ENCODE results near the gene STK33.

The STK33 gene

DNA sequence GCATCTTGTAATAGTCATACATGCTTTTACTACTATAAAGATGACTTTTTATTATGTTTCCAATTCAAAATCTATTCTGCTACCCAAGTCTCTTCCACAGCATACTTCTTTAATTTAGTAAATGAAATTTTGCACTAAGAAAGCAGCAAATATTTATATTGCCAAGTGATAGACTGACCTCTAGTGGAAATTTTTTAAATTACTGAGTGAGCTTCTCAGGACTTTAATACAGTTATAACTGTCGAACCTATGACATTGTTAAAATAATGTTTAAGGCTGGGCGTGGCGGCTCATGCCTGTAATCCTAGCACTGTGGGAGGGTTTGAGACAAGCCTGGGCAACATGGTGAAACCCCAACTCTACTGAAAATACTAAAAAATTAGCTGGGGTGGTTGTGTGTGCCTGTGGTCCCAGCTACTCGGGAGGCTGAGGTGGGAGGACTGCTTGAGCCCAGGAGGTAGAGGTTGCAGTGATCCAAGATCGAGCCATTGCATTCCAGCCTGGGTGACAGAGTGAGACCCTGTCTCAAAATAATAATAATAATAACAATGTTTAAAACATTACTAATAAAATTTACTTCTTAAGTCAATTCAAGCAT lies 27.3 kb downstream of the STK33 start:
- H2AFZ ChIP-seq (ENCODE audit: low read length): no peak overlapping the region
- no peak overlapping the region for H3K4me2 ChIP-seq (ENCODE audit: low read length)
- H4K20me1 ChIP-seq (ENCODE audit: insufficient read depth, low read length): no peaks in the 10 kb centered on the region
- H3K4me3 ChIP-seq (ENCODE audit: low read depth, low read length, poor library complexity, severe bottlenecking): no peak overlapping the region
- H3K9me3 ChIP-seq (ENCODE audit: low read length): no peaks in the 10 kb centered on the region
- H3K27ac ChIP-seq (ENCODE audit: low read depth, low read length, poor library complexity, severe bottlenecking): no peak overlapping the region
- no peaks in the 10 kb centered on the region for H3K9me2 ChIP-seq (ENCODE audit: low read depth, low read length)
- H3K27me3 ChIP-seq (ENCODE audit: insufficient read depth, low read length): no peaks in the 10 kb centered on the region
- TF ChIP-seq EZH2 (IDR thresholded peaks at IDR 0.05; ENCODE audit: borderline replicate concordance, low read length): no peak
- TF ChIP-seq CTCF (IDR thresholded peaks at IDR 0.05; ENCODE audit: low read length): peak; percentile 62
- no peaks in the 10 kb centered on the region for H3K36me3 ChIP-seq (ENCODE audit: insufficient read depth, low read length)
- H3K9ac ChIP-seq (ENCODE audit: low read length): no peak overlapping the region
- no peaks in the 10 kb centered on the region for H3F3A ChIP-seq (ENCODE audit: insufficient read depth, low read length)
- no peaks in the 10 kb centered on the region for H3K4me1 ChIP-seq (ENCODE audit: insufficient read depth, low read length, severe bottlenecking)
- no peaks in the 10 kb centered on the region for H3K79me2 ChIP-seq (ENCODE audit: insufficient read depth, low read length)

- no peaks in the 10 kb centered on the region for H3K4me1 ChIP-seq (ENCODE audit: insufficient read depth, low read length, severe bottlenecking)
- no peak overlapping the region for H3K9ac ChIP-seq (ENCODE audit: low read length)
- H4K20me1 ChIP-seq (ENCODE audit: insufficient read depth, low read length): no peaks in the 10 kb centered on the region
- no peaks in the 10 kb centered on the region for H3K27me3 ChIP-seq (ENCODE audit: insufficient read depth, low read length)
- no peaks in the 10 kb centered on the region for H3K9me3 ChIP-seq (ENCODE audit: low read length)
- H3K9me2 ChIP-seq (ENCODE audit: low read depth, low read length): no peaks in the 10 kb centered on the region
- no peak overlapping the region for H3K4me3 ChIP-seq (ENCODE audit: low read depth, low read length, poor library complexity, severe bottlenecking)
- no peak overlapping the region for H3K27ac ChIP-seq (ENCODE audit: low read depth, low read length, poor library complexity, severe bottlenecking)
- no peak overlapping the region for H3K4me2 ChIP-seq (ENCODE audit: low read length)
- no peaks in the 10 kb centered on the region for H3K36me3 ChIP-seq (ENCODE audit: insufficient read depth, low read length)
- no peak overlapping the region for H2AFZ ChIP-seq (ENCODE audit: low read length)
- no peaks in the 10 kb centered on the region for H3K79me2 ChIP-seq (ENCODE audit: insufficient read depth, low read length)
- H3F3A ChIP-seq (ENCODE audit: insufficient read depth, low read length): no peaks in the 10 kb centered on the region
- peak; percentile 25; the same call in 1 of the 2 replicates for TF ChIP-seq CTCF (IDR thresholded peaks at IDR 0.05; ENCODE audit: low read length)
- TF ChIP-seq EZH2 (IDR thresholded peaks at IDR 0.05; ENCODE audit: borderline replicate concordance, low read length): no peak
Observed at GRCh38 chr11:8564526-8564925, 29.5 kb downstream of the STK33 start.

GRCh38 chr11:8561461-8561860 lies 32.6 kb downstream of the STK33 start:
- H3K36me3 ChIP-seq (ENCODE audit: insufficient read depth, low read length): no peaks in the 10 kb centered on the region
- TF ChIP-seq EZH2 (IDR thresholded peaks at IDR 0.05; ENCODE audit: borderline replicate concordance, low read length) (no peak), CTCF (IDR thresholded peaks at IDR 0.05; ENCODE audit: low read length) (no peak)
- no peak overlapping the region for H3K4me2 ChIP-seq (ENCODE audit: low read length)
- no peaks in the 10 kb centered on the region for H3K9me2 ChIP-seq (ENCODE audit: low read depth, low read length)
- no peak overlapping the region for H3K9ac ChIP-seq (ENCODE audit: low read length)
- no peaks in the 10 kb centered on the region for H3K4me1 ChIP-seq (ENCODE audit: insufficient read depth, low read length, severe bottlenecking)
- H3K9me3 ChIP-seq (ENCODE audit: low read length): no peaks in the 10 kb centered on the region
- no peaks in the 10 kb centered on the region for H3K27me3 ChIP-seq (ENCODE audit: insufficient read depth, low read length)
- no peaks in the 10 kb centered on the region for H4K20me1 ChIP-seq (ENCODE audit: insufficient read depth, low read length)
- H2AFZ ChIP-seq (ENCODE audit: low read length): no peak overlapping the region
- no peaks in the 10 kb centered on the region for H3K79me2 ChIP-seq (ENCODE audit: insufficient read depth, low read length)
- no peaks in the 10 kb centered on the region for H3F3A ChIP-seq (ENCODE audit: insufficient read depth, low read length)
- H3K4me3 ChIP-seq (ENCODE audit: low read depth, low read length, poor library complexity, severe bottlenecking): no peak overlapping the region
- H3K27ac ChIP-seq (ENCODE audit: low read depth, low read length, poor library complexity, severe bottlenecking): no peak overlapping the region
